H9 (cell line): ENCODE data around the gene SPTLC3. TPM values are rescaled to one million over a fixed set of nuclear protein-coding genes. Genes with fewer than 3 reads are reported as not detected.

Experiments
- DNase-seq: peaks from one replicate; pipeline ENCODE4 v3.0.0-alpha.2; 2017
- H2AFZ ChIP-seq: one replicate; pipeline ENCODE4 v1.6.1; 2013; ENCODE audit warnings: mild to moderate bottlenecking, low read length, control low read depth, moderate library complexity
- H2AK5ac ChIP-seq: 2 replicates; pipeline ENCODE4 v1.6.1; 2013; ENCODE audit warnings: low read length, control low read depth, mixed read lengths; ENCODE audit not compliant: insufficient read length
- H2BK120ac ChIP-seq: one replicate; pipeline ENCODE4 v1.6.1; 2013; ENCODE audit warnings: low read depth, mild to moderate bottlenecking, low read length, control low read depth, inconsistent platforms; ENCODE audit not compliant: poor library complexity, severe bottlenecking
- H2BK12ac ChIP-seq: 2 replicates; pipeline ENCODE4 v1.6.1; 2013; ENCODE audit warnings: low read length, control low read depth, mixed read lengths, low read depth; ENCODE audit not compliant: insufficient read length
- H2BK15ac ChIP-seq: 2 replicates; pipeline ENCODE4 v1.6.1; 2013; ENCODE audit warnings: low read depth, low read length, control low read depth
- H2BK20ac ChIP-seq: one replicate; pipeline ENCODE4 v1.6.1; 2013; ENCODE audit warnings: low read depth, mild to moderate bottlenecking, low read length, control low read depth, inconsistent platforms; ENCODE audit not compliant: poor library complexity, severe bottlenecking
- H2BK5ac ChIP-seq: 2 replicates; pipeline ENCODE4 v1.6.1; 2013; ENCODE audit warnings: low read length, control low read depth, mixed read lengths; ENCODE audit not compliant: insufficient read length
- H3K14ac ChIP-seq: 2 replicates; pipeline ENCODE4 v1.6.1; 2013; ENCODE audit warnings: low read length, control low read depth; ENCODE audit not compliant: insufficient read depth
- H3K18ac ChIP-seq: 2 replicates; pipeline ENCODE4 v1.6.1; 2013; ENCODE audit warnings: low read depth, mild to moderate bottlenecking, mixed read lengths, low read length, control low read depth; ENCODE audit not compliant: insufficient read length
- H3K23ac ChIP-seq: 2 replicates; pipeline ENCODE4 v1.6.1; 2013; ENCODE audit warnings: low read length, control low read depth, mixed read lengths, low read depth; ENCODE audit not compliant: insufficient read length
- H3K23me2 ChIP-seq: 2 replicates; pipeline ENCODE4 v1.6.1; 2013; ENCODE audit warnings: low read depth, mild to moderate bottlenecking, mixed read lengths, low read length, control low read depth; ENCODE audit not compliant: insufficient read length, poor library complexity, severe bottlenecking
- H3K27ac ChIP-seq: 2 replicates; pipeline ENCODE4 v1.5.1; 2013; ENCODE audit warnings: low read length, control low read depth, mixed read lengths, low read depth; ENCODE audit not compliant: insufficient read length
- H3K27me3 ChIP-seq: 2 replicates; pipeline ENCODE4 v1.6.1; 2013; ENCODE audit warnings: low read length, control low read depth, inconsistent platforms; ENCODE audit not compliant: insufficient read depth
- H3K4ac ChIP-seq: 2 replicates; pipeline ENCODE4 v1.6.1; 2013; ENCODE audit warnings: low read depth, mild to moderate bottlenecking, control low read depth, inconsistent platforms, low read length, moderate library complexity
- H3K4me1 ChIP-seq: 2 replicates; pipeline ENCODE4 v1.6.1; 2013; ENCODE audit warnings: low read length, control low read depth, inconsistent platforms; ENCODE audit not compliant: insufficient read depth
- H3K4me2 ChIP-seq: 2 replicates; pipeline ENCODE4 v1.6.1; 2013; ENCODE audit warnings: low read length, control low read depth, mixed read lengths; ENCODE audit not compliant: insufficient read length, insufficient read depth
- H3K56ac ChIP-seq: 2 replicates; pipeline ENCODE4 v1.6.1; 2013; ENCODE audit warnings: low read depth, mild to moderate bottlenecking, mixed read lengths, low read length, control low read depth; ENCODE audit not compliant: insufficient read length
- H3K79me1 ChIP-seq: 2 replicates; pipeline ENCODE4 v1.6.1; 2013; ENCODE audit warnings: low read depth, mild to moderate bottlenecking, moderate library complexity, low read length, control low read depth, inconsistent platforms; ENCODE audit not compliant: insufficient read depth, poor library complexity, severe bottlenecking
- H3K79me2 ChIP-seq: 2 replicates; pipeline ENCODE4 v1.6.1; 2013; ENCODE audit warnings: low read length, control low read depth, inconsistent platforms; ENCODE audit not compliant: insufficient read depth
- H3K9ac ChIP-seq: 2 replicates; pipeline ENCODE4 v1.6.1; 2013; ENCODE audit warnings: low read length, control low read depth, mixed read lengths; ENCODE audit not compliant: insufficient read length; ENCODE audit errors: extremely low read depth
- H3K9me3 ChIP-seq: one replicate; pipeline ENCODE4 v1.6.1; 2013; ENCODE audit warnings: low read depth, low read length, inconsistent platforms; ENCODE audit not compliant: control insufficient read depth
- H3T11ph ChIP-seq: one replicate; pipeline ENCODE4 v1.6.1; 2013; ENCODE audit warnings: mild to moderate bottlenecking, low read length, control low read depth, inconsistent platforms
- H4K20me1 ChIP-seq: one replicate; pipeline ENCODE4 v1.6.1; 2013; ENCODE audit not compliant: control insufficient read depth, insufficient read length, insufficient read depth
- H4K5ac ChIP-seq: 2 replicates; pipeline ENCODE4 v1.6.1; 2013; ENCODE audit warnings: low read depth, mild to moderate bottlenecking, mixed read lengths, low read length, control low read depth; ENCODE audit not compliant: insufficient read length
- H4K8ac ChIP-seq: replicated peaks from 2 replicates; pipeline ENCODE4 v1.6.1; 2013; ENCODE audit warnings: low read length, control low read depth, mixed read lengths, low read depth; ENCODE audit not compliant: insufficient read length
- H4K91ac ChIP-seq: 2 replicates; pipeline ENCODE4 v1.6.1; 2013; ENCODE audit warnings: low read depth, mild to moderate bottlenecking, moderate library complexity, mixed read lengths, low read length, control low read depth; ENCODE audit not compliant: insufficient read length
- H3K27ac Mint-ChIP-seq, 3 experiments: 2 replicates in 2 of 3; 3 replicates in 1 of 3; pipeline ENCODE4 v1.8.0; 2020 to 2021; ENCODE audit warnings: mixed read lengths in 3 of 3, mild to moderate bottlenecking in 1 of 3, moderate library complexity in 1 of 3
- H3K27me3 Mint-ChIP-seq: 2 replicates; pipeline ENCODE4 v1.8.0; 2021; ENCODE audit warnings: low read depth, mild to moderate bottlenecking, moderate library complexity, mixed read lengths
- H3K36me3 Mint-ChIP-seq, 3 experiments: 2 replicates in 2 of 3; 3 replicates in 1 of 3; pipeline ENCODE4 v1.8.0; 2020 to 2021; ENCODE audit warnings: low read depth in 3 of 3, mixed read lengths in 3 of 3; ENCODE audit not compliant: insufficient read depth in 1 of 3
- H3K4me1 Mint-ChIP-seq, 2 experiments: 2 replicates each; pipeline ENCODE4 v1.8.0; 2020; ENCODE audit warnings: mixed read lengths in 2 of 2
- H3K4me3 Mint-ChIP-seq, 2 experiments: 2 replicates in 1 of 2; 3 replicates in 1 of 2; pipeline ENCODE4 v1.8.0; 2020 to 2021; ENCODE audit warnings: mild to moderate bottlenecking in 2 of 2, mixed read lengths in 2 of 2, moderate library complexity in 1 of 2
- H3K9me3 Mint-ChIP-seq, 2 experiments: 2 replicates in 1 of 2; 3 replicates in 1 of 2; pipeline ENCODE4 v1.8.0; 2020; ENCODE audit warnings: mild to moderate bottlenecking in 2 of 2, mixed read lengths in 2 of 2, moderate library complexity in 1 of 2
- CTCF ChIP-seq: fragments of 200-600 bp; sonication (generic); conservative IDR thresholded peaks from 3 replicates; pipeline ENCODE4 v1.8.0; 2021; ENCODE audit warnings: antibody characterized with exemption, mild to moderate bottlenecking
- WGBS: extraction: QIAGEN DNeasy Blood & Tissue Kit; methylation state at CpG from one replicate; pipeline ENCODE4 v1.1.7; 2013; ENCODE audit warnings: missing lambda C conversion rate, low lambda C conversion rate, mixed read lengths; ENCODE audit not compliant: insufficient read length; ENCODE audit errors: extremely low coverage; 5-methylcytosine and 5-hydroxymethylcytosine counted together
- total RNA-seq: library from RNA; stranded (reverse); gene quantifications from 2 replicates; pipeline ENCODE4 v1.2.1, GENCODE V29; 2021

SPTLC3 gene
- total RNA-seq, 1 experiment from 2014 or later: 0.68 TPM

DNA sequence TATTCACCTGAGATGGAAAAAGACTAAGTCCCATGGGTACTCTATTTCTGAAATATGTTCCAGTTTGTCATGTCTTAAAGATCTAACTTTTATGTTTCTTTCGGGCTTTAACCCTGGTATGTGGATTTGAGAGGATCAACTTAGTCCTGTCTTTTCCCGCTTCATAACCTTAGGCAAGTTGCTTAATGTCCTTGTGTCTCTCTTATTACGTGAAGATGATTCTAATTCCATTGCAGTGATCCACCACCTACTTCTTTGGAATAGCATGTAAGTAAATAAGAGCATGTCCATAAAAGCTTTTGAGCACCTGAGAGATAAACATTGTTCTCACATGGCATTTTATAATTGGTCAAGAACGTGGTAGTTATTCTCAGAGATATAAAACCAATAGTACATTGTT, 23.0 kb downstream of the SPTLC3 start:
- Histone ChIP-seq H3K79me1 (no peaks in the 10 kb centered on the region), H3K4me1 (peaks cover 6% of the 10 kb centered on the region), H3K79me2 (no peaks in the 10 kb centered on the region), H3K23me2 (no peaks in the 10 kb centered on the region), H2BK15ac (no peak overlapping the region), H3T11ph (no peak overlapping the region), H4K5ac (no peak overlapping the region), H2BK20ac (no peak overlapping the region), H3K4ac (no peak overlapping the region), H3K9me3 (no peaks in the 10 kb centered on the region), H4K91ac (no peak overlapping the region), H3K9ac (no peak overlapping the region), H3K27me3 (no peaks in the 10 kb centered on the region), H4K20me1 (no peaks in the 10 kb centered on the region), H2BK120ac (no peak overlapping the region), H2AK5ac (no peak overlapping the region), H3K27ac (no peak overlapping the region), H2AFZ (no peak overlapping the region), H4K8ac (no peak overlapping the region), H2BK12ac (no peak overlapping the region), H3K23ac (no peak overlapping the region), H3K4me2 (no peak overlapping the region), H3K14ac (no peak overlapping the region), H2BK5ac (no peak overlapping the region), H3K56ac (no peak overlapping the region), H3K18ac (no peak overlapping the region)
- no peak for TF ChIP-seq CTCF
- Mint-ChIP-seq H3K4me1 (peaks cover 5 to 13% of the 10 kb centered on the region in 2 experiments), H3K27ac (no peak overlapping the region; a peak in 1 of 7 replicates), H3K36me3 (no peaks in the 10 kb centered on the region), H3K4me3 (no peak overlapping the region), H3K9me3 (no peaks in the 10 kb centered on the region; a peak in 1 of 5 replicates), H3K27me3 (no peaks in the 10 kb centered on the region; the same call in 1 of the 2 replicates)
- no CpG with 5 or more reads among the region's 4 CpGs for WGBS
- no peak for DNase-seq
